Neutrophil (primary cell): Measurements from ENCODE around the gene BARX2.

Source experiments
- H3K27ac ChIP-seq: fragments of 200-600 bp; sonication (generic); 2 replicates; pipeline ENCODE4 v1.5.1; 2016; ENCODE audit warnings: mild to moderate bottlenecking, moderate library complexity
- H3K27me3 ChIP-seq: fragments of 200-600 bp; sonication (generic); 2 replicates; pipeline ENCODE4 v1.6.0; 2016; ENCODE audit warnings: mild to moderate bottlenecking
- H3K36me3 ChIP-seq: fragments of 200-600 bp; sonication (generic); 2 replicates; pipeline ENCODE4 v1.5.1; 2017
- H3K4me1 ChIP-seq, 2 experiments: fragments of 200-600 bp in 1 of 2; sonication (generic) in 1 of 2; 1 replicate in 1 of 2; 2 replicates in 1 of 2; pipeline versions ENCODE4 v1.5.1 to v1.6.1; 2013 to 2016; ENCODE audit warnings: low read depth in 1 of 2, low read length in 1 of 2, mild to moderate bottlenecking in 1 of 2, moderate library complexity in 1 of 2; ENCODE audit not compliant: control insufficient read depth in 1 of 2, insufficient read depth in 1 of 2
- H3K4me3 ChIP-seq, 2 experiments: fragments of 200-600 bp in 1 of 2; sonication (generic) in 1 of 2; 1 replicate in 1 of 2; 2 replicates in 1 of 2; pipeline ENCODE4 v1.5.1; 2013 to 2016; ENCODE audit warnings: low read depth in 1 of 2, low read length in 1 of 2, mild to moderate bottlenecking in 1 of 2, moderate library complexity in 1 of 2
- H3K9me3 ChIP-seq: fragments of 200-600 bp; sonication (generic); 2 replicates; pipeline ENCODE4 v1.5.1; 2016
- TF ChIP-seq, protein P1 (sequence below): fragments of 200-600 bp; sonication (generic); IDR thresholded peaks from 2 replicates; pipeline ENCODE4 v1.5.1; 2016; ENCODE audit warnings: antibody characterized with exemption

The BARX2 gene

GRCh38 chr11:129359748-129360147 is 15.9 kb upstream of the BARX2 start:
- Histone ChIP-seq H3K27me3 (peaks cover 79% of the 10 kb centered on the region), H3K27ac (no peak overlapping the region)
- TF ChIP-seq, protein P1, sequence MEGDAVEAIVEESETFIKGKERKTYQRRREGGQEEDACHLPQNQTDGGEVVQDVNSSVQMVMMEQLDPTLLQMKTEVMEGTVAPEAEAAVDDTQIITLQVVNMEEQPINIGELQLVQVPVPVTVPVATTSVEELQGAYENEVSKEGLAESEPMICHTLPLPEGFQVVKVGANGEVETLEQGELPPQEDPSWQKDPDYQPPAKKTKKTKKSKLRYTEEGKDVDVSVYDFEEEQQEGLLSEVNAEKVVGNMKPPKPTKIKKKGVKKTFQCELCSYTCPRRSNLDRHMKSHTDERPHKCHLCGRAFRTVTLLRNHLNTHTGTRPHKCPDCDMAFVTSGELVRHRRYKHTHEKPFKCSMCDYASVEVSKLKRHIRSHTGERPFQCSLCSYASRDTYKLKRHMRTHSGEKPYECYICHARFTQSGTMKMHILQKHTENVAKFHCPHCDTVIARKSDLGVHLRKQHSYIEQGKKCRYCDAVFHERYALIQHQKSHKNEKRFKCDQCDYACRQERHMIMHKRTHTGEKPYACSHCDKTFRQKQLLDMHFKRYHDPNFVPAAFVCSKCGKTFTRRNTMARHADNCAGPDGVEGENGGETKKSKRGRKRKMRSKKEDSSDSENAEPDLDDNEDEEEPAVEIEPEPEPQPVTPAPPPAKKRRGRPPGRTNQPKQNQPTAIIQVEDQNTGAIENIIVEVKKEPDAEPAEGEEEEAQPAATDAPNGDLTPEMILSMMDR = no peak

GRCh38 chr11:129364143-129364654 is 11.4 kb upstream of the BARX2 start:
- no peaks in the 10 kb centered on the region for H3K4me1 ChIP-seq
- no peaks in the 10 kb centered on the region for H3K36me3 ChIP-seq
- TF ChIP-seq, protein P1 = no peak
- no peak overlapping the region for H3K27ac ChIP-seq
- no peaks in the 10 kb centered on the region for H3K9me3 ChIP-seq
- H3K27me3 ChIP-seq = peaks cover 100% of the 10 kb centered on the region
- no peak overlapping the region for H3K4me3 ChIP-seq

More at GRCh38 chr11:129359748-129360147, 15.9 kb upstream of the BARX2 start:
- Histone ChIP-seq H3K36me3 (no peaks in the 10 kb centered on the region), H3K9me3 (no peaks in the 10 kb centered on the region), H3K4me1 (no peaks in the 10 kb centered on the region), H3K4me3 (no peak overlapping the region)

DNA sequence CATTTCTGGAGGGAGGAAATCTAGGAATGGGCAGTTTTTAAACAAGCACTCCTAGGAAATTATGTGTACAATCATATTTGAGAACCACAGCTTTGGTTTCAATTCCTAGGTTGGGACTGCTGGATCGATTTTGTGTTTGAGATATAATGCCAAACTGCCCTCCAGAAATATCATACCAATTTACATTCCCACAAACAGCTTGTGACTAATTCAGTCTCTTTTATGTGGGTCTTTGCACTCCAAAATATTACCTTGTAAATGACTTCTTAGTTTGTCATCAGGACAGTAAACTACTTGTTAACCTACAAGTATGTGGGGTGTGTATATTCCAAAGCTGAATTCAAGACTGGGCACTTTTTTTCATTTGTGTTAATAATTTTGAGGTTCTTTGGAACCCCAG is 9.8 kb upstream of the BARX2 start:
- H3K27me3 ChIP-seq = peaks cover 100% of the 10 kb centered on the region
- no peaks in the 10 kb centered on the region for H3K36me3 ChIP-seq
- H3K4me3 ChIP-seq = no peak overlapping the region
- H3K4me1 ChIP-seq = no peaks in the 10 kb centered on the region
- H3K27ac ChIP-seq = no peak overlapping the region
- H3K9me3 ChIP-seq = no peaks in the 10 kb centered on the region
- TF ChIP-seq, protein P1 = no peak

GRCh38 chr11:129366737-129367597 is 8.7 kb upstream of the BARX2 start:
- no peak overlapping the region for H3K27ac ChIP-seq
- no peaks in the 10 kb centered on the region for H3K4me1 ChIP-seq
- H3K4me3 ChIP-seq = no peak overlapping the region
- H3K9me3 ChIP-seq = no peaks in the 10 kb centered on the region
- no peaks in the 10 kb centered on the region for H3K36me3 ChIP-seq
- peaks cover 100% of the 10 kb centered on the region for H3K27me3 ChIP-seq
- TF ChIP-seq, protein P1 = no peak

GRCh38 chr11:129368889-129369672 is 6.6 kb upstream of the BARX2 start:
- H3K9me3 ChIP-seq = no peaks in the 10 kb centered on the region
- H3K4me3 ChIP-seq = no peak overlapping the region
- TF ChIP-seq, protein P1 = no peak
- H3K27me3 ChIP-seq = peaks cover 100% of the 10 kb centered on the region
- no peaks in the 10 kb centered on the region for H3K36me3 ChIP-seq
- H3K27ac ChIP-seq = no peak overlapping the region
- H3K4me1 ChIP-seq = peaks cover 4 to 6% of the 10 kb centered on the region in 2 experiments
